Renal pelvis (tissue), 1 donor: ENCODE measurements around the gene C17orf114.

Experiments
- DNase-seq: peaks from one replicate; pipeline ENCODE4 v3.0.0-alpha.2; 2013

C17orf114 gene

DNA sequence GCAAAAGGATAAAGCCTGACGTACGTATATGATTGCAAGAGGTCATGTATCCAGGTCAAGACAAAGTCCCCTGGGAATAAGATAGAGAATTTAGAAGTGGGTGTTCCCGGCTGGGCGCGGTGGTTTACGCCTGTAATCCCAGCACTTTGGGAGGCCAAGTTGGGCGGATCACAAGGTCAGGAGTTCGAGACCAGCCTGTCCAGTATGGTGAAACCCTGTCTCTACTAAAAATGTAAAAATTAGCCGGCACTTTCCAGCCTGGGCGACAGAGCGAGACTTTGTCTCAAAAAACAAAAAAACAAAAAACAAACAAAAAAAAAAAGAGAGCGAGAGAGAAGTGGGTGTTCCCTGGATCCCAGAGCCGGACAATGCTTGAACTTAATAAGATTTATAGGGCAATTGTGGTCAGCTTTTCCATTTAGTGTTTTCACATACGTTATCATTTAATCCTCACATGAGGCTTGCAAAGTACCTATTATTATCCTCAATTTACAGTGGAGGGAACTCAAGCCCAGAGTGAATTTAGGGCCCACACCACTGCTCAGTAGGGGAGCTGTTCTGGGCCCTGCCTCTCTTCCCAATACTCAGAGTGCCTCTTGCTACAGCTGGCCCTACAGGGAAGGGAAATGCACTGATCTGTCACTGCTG lies 13.8 kb downstream of the C17orf114 start:
- no peak for DNase-seq

DNA sequence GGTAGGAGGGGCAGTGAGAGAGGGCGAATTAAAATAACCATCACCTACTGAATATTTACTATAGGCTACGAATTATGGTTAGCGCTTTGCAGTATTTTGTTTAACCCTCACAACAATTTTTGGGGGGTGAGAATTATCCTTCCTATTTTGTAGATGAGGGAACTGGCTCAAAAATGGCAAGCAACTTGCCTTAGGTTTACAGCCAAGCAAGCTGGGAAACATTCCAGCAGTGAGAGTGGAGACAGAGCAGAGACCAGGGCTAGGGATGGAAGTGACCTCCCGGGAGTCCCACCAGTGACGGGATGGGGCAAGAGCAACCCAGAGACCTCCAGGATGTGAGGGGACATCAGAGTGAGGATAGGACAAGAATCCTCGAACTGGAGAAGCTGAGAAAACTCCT lies 15.6 kb downstream of the C17orf114 start:
- DNase-seq = no peak

GRCh38 chr17:4786106-4786511 lies 16.0 kb downstream of the C17orf114 start, which contains the start of gene VMO1:
TSS of gene VMO1 (minus strand) at chr17:4786364. CDS start at chr17:4786352, 12 bp downstream.
- no peak for DNase-seq

- DNase-seq = no peak
Measured at GRCh38 chr17:4785311-4786105, 16.6 kb downstream of the C17orf114 start.

- DNase-seq = no peak
Measured at GRCh38 chr17:4782652-4783051, 19.5 kb downstream of the C17orf114 start.

DNA sequence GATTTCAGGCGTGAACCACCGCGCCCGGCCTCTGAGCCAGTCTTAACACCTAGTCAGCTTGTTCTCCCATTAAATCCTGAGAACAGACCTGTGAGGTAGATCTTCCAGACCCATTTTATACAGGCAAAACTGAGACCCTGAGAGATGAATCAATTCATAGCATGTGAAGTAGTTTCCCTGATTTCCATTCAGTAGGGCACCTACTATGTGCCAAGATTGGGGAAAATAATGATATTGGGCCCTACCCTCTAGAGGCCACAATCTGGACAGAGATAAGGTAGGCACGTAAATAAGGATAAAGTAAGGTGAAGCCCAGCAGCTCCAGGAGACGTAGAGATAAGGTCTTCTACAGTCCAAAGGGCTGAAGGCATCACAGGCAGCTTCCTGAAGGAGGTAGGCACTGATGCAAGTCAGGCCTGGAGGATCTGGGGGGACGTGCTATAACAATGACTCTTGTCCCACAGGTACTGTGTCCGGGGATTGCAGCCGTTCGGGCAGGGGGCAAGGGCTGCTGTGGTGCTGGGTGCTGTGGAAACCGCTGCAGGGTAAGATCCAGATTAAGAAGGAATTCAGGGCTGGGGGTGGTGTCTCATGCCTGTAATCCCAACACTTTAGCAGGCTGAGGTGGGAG lies 21.7 kb downstream of the C17orf114 start:
- DNase-seq = no peak

DNA sequence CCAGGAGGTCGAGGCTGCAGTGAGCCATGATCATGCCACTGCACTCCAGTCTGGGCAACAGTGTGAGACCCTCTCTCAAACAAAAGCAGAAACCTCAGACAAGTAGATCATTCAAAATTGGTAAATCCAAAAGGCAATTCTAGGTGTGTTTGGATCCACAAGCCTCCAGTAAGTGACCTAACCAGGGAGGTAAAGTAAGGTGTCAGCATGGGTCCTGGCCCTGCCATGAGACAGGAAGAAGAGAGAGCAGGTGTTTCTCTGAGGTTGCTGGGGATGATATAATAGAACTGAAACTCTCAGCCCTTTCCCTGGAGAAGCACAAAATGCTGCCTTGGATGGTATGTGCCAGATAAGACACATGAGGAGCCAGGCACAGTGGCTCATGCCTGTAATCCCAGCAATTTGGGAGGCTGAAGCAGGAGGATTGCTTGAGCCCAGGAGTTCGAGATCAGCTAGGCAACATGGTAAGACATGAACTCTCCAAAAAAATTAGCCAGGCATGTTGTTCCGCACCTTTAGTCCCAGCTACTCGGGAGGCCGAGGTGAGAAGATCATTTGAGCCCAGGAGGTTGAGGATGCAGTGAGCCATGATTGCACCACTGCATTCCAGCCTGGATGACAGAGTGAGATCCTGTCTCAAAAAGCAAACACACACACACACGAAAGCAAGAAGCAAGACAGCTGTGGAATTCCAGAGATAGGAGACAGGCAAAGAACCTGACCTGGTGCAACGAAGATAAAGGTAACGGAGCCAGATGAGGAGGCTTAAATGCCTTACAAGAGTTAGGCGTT lies 24.0 kb downstream of the C17orf114 start:
- no peak for DNase-seq

GRCh38 chr17:4772235-4772613 lies 29.9 kb downstream of the C17orf114 start:
- no peak for DNase-seq

- DNase-seq = no peak
Measured at GRCh38 chr17:4771519-4772234, 30.5 kb downstream of the C17orf114 start, which contains the start of gene TM4SF5. TSS of gene TM4SF5 (plus strand) at chr17:4771886. CDS start at chr17:4771923, 37 bp downstream.

DNA sequence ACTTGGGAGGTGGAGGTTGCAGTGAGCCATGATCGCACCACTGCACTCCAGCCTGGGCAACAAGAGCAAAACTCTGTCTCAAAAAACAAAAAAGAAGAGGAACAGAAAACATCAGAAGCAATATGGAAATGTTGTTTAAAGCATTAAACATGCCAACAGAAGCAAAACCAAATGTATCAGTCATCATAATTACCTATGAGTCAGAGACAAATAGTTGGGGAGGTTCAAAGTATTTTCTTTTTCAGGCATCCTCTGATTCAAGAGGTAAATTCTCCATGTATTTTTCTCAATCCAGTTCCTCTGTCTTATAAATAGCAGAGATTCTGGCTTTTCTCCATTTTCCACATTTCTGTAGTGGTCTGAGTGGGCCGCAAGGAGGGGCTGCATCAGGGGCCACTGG lies 32.5 kb downstream of the C17orf114 start:
- no peak for DNase-seq

GRCh38 chr17:4768298-4768697 lies 33.8 kb downstream of the C17orf114 start:
- DNase-seq = no peak

DNA sequence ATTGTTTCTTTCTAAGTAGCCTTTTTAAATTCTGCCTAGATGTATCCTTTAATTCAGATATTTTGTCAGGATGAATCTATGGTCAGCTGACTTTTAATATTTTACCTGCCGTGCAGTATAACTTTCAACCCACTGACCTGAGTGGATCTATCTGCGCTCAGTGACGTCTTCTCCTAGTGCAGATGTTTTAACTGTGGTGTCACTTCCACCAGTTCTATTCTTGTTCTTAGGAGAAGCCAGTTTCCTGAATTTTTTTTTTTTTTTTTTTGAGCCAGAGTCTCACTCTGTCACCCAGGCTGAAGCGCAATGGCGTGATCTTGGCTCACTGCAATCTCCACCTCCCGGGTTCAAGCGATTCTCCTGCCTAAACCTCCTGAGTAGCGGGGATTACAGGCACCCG lies 35.4 kb downstream of the C17orf114 start:
- no peak for DNase-seq

GRCh38 chr17:4766201-4766600 lies 35.9 kb downstream of the C17orf114 start:
- DNase-seq = no peak

DNA sequence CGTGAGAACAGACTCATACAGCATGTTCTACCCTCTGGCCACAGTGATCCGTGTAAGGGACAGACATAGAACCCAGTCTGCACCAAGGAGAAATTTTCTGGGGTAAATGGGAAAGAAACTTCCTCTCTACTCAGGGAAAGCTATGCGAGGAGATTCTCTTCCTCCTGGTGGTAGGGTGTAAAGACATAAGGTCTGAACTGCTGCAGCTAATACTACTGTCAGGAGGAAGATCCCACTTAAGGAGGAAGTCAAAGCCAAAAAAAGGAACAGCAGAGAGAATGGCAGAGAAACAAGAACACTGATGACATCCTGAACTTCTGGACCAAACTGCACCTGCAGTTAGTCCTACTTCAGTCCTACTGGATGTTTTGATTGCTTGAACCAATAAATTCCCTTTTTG lies 37.5 kb downstream of the C17orf114 start:
- DNase-seq = no peak

GRCh38 chr17:4759776-4760236 lies 42.3 kb downstream of the C17orf114 start:
- DNase-seq = no peak

DNA sequence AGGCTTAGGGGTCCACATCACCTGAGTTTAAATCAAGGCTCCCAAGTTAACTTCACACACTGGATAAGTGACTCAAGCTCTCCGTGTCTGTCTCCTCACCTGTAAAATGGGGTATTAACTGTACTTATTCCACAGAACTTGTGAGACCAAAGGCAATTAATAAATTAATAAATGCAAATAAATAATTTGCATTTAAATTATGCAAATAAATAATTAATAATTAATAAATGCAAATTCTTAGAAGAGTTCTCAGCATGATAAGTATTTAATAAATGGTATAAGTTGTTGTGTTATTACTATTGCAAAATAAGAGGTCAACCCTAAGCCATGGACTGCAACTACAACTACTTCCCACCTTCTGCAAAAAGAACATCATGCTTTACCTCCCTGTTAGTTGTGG lies 48.7 kb downstream of the C17orf114 start:
- DNase-seq = no peak

DNA sequence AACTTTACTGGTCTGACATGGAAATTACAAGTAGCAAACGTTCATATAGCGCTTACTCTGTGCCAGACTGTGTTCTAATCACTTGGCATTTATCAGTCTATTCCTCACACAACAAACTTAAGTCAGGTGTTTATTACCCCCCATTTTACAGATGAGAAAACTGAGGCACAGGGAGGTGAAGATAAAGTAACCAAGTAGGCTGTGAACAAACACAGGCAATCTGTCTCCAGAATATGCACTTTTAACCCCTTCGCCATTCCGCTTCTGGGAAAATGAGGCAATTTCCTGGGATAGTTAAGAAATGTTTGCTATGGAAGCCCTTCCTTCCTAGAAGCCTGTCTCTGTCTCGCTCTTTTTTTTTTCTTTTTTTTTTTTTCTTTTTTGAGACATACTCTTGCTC lies 50.2 kb downstream of the C17orf114 start:
- DNase-seq = no peak
